Non-pigmented ciliary epithelial cell (primary cell): Measurements from ENCODE around the gene PALLD.
A peak's percentile ranks its signal among the peaks of the same experiment; 100 is the strongest.

Experiments used
- DNase-seq: peaks from one replicate; pipeline ENCODE4 v3.0.0-alpha.2; 2010; ENCODE audit warnings: low read depth

Gene PALLD

DNA sequence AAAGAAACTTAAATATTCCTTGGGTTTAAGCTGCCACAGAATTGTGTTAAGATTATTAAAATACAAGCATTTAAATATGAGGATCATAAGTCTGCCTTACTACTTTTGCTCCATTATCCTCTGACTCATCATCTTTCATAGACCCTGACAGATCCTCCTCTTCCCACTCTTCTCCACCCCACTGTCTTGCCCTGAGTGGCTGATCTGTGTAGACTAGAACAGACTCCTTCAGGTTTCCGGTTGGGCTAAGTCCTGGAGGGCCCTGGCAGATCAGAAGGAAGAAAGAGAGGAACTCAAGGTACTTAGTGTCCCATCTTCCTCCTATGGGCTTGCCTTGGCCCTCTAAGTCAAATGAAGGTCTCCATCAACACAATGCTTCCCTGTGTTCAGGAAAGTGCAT, 30.7 kb downstream of the PALLD start:
- DNase-seq = no peak

DNA sequence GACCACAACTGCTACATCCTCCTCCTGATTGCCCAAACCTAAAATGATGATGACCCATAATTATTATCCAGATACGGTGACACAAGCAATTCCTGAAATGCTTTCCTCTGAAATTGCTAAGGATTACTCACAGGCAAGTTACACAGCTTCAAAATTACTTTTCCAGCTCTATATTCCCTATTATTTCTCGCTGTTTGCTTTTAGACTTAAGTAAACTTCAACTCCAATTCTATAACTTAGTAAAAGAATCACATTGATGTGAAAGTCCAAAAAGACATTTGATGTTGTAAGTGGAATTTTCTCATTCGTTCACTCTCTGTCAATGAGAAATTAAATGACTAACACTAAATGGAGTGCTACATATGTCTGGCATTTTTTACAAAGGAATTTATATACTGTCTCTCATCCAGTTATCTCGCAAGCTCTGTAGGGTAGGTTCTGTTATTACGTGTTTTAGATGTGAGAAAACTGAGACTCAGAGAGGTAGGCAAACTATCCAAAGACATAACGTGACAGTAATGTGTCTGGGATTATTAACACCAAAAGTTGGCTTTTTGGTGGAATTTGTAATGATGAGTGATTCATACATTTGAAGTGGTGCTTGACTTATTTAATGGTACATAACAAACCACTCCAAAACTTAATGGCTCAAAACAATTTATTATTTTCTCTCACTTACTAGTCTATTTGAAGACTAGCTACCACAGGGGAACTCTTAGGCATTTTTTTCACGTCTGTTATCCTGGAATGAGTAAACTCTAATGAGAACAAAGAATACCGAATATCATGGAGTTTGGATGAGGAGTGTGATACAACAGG, 31.5 kb downstream of the PALLD start:
- DNase-seq = no peak

DNA sequence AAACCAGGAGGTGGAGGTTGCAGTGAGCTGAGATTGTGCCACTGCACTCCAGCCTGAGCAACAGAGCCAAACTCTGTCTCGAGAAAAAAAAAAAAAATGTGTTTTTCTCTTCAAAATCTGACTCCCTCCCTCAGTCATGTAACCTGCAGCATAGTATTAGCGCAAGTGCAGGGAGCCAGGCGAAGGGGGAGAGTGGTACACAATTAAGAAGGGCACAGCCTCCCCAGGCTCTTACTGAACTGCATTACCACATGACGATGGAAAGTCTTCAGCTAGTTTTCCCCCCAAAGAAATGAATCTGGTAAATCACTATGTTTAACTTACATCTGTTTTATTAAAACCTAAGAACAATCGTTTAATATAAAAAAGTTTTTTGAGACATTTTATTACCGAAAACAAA, 32.4 kb downstream of the PALLD start:
- no peak for DNase-seq

DNA sequence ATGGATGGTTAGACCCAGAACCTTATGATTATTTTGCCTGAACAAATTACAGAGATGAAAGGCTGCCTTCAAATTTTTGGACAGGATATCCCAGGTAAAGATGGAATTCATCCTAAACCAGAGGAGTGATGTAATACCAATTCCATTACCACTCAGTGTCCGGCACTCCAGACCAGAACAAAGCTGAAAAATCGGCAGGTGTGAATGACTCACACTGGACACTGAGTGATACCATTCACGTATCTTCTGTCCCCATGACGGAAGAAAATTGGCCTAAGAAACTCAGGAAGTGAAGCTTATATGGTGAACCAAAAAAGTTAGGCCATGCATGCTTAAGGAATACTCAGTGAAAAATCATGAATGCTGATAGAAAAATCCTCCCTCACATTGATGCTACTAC, 34.5 kb downstream of the PALLD start:
- DNase-seq = no peak

DNA sequence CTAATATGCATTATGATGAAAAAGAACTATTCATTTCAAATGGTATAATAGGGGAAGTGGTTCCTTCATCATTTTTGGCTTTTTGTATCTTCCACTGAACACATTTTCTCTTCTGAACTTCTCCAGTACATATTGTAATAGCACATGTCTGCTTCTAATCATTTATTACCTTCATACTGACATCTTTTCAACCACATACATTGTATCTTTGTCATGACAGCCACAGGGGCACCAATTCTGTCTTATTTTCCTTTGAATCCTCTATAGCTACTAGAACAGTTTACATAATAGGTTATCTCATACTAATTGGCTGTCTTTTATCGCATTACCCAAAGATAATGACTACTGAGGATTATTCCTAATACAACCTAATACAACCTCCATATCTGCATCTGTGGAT, 37.7 kb downstream of the PALLD start:
- no peak for DNase-seq

DNA sequence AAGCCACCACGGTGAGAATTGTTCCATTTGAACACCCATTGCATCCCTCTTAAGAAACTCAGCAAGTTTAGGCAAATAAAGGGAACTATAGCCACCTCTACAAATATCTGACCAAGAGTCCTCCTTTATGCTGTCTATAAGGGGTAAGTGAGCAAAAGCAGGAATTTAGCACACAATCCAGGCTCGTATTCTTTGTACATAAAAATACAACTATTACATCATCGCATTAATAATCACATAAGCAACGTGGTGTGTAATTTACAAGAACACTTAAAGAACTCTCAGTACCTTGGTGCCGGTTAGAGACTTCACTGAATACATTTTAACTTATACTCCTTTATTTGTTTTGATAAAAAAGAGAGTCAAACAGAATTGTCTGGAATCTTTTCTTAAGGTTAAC, 38.8 kb downstream of the PALLD start:
- DNase-seq = no peak

DNA sequence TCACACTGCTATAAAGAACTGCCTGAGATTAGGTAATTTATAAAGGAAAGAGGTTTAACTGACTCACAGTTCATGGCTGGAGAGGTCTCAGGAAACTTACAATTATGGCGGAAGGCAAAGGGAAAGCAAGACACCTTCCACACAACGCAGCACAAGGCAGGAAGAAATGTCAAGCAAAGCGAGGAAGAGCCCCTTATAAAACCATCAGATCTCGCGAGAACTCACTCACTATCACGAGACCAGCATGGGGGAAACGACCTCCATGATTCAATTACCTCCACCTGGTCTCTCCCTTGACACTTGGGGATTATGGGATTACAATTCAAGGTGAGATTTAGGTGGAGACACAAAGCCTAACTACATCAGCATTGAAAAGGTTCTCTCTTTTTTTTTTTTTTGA, 39.6 kb downstream of the PALLD start:
- no peak for DNase-seq

DNA sequence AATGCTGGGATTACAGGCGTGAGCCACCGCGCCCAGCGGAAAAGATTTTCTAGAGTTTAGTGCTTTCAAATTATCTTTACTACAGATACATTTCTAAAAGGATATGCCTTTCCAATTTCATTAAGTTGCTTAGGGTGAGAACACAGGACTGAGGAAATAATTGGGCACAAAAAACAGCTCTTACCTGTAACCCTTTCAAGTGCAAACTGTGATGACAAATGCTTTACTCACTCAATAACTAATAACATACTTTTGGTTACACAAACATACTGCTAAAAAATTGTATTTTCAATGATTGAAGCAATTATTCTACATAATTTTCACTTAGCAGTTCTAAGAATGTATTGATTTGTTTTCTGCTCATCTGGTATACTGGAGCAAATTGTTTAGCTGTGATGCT, 40.2 kb downstream of the PALLD start:
- DNase-seq = no peak

DNA sequence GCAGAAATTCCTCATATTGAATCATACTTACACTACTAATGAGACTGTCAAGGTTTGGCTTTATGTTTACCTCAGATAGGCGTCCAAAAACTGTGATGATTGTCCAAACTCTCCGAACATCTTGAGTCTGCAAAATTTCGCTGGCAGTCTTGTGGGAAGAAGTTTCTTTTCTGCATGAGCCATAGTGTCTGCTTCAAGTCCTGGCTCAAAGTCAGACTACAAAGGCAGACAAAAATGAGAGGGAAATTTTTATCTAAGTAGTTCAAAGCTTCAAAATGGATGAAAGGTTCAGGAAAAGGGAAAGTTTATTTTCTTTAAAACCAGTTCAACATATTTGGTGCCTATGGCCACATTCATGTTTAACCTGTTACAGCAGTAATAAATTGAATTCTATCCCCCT, 40.7 kb downstream of the PALLD start:
- no peak for DNase-seq

DNA sequence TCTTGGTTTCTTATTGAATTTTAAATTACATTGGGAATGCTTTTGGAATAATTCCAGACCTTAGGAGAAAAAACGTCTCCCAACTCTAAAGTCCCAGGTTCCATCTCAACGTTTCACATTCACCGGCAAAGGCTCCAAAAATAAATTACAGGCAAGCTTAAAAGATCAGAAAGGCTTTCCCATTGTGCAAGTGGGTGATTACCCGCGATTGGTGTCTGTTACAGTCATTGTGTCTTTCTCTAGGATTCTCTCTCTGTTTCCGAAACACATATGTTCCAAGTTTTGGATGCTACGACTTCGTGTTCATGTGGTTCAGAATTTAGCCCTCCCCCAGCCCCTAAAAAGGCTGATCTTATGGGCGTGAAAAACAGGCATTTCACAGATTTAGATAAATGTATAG, 41.8 kb downstream of the PALLD start:
- no peak for DNase-seq

DNA sequence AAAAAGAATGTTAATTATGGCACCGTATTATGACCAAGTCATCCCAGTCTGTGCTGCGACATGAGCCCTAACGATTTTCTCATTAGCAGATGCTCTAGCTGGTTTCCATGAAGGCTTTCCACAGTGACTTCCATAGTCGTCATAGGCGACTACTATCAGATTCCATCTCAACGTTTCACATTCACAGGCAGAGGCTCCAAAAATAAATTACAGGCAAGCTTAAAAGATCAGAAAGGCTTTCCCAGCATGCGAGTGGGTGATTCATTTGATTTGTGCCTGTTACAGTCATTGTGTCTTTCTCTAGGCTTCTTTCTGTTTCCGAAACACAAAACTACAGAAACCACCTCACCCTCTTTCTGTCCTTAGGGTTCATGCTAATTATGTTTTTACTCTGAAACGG, 43.2 kb downstream of the PALLD start:
- DNase-seq = peak; percentile 76

DNA sequence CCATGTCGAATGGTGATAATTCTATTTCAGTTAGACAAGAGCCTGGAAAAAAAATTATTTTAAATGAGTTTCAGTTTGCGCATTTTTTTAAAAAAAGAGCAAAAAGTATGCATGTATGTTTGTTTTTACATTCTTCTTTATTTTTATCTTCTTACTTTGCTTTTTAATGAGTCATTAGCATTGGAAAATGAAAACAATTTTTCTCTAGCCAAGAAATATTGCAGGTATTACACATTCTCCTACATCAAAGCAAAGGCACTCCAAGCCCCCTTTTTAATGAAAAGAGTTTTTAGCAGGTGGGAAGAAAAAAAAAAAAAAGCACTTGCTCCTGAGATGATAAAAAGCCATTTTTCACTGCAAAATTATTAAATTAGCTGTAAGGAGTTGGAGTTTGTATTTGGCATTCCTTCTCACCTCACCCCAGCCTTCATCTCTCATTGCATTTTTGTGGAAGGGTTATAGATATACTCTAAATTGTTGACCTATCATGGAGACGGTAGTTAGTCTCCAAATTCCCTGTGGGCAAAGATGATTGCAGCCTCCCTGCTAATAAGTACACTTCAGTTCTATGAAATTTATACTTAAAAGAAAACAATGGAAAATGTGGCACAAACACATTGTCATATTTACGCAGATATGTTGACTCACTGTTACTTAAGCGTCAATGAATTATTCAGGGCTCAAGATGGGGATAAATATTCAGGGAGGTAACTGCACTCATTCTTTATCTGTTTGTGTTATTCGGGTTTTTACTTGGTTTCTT, 43.8 kb downstream of the PALLD start:
- DNase-seq = no peak

DNA sequence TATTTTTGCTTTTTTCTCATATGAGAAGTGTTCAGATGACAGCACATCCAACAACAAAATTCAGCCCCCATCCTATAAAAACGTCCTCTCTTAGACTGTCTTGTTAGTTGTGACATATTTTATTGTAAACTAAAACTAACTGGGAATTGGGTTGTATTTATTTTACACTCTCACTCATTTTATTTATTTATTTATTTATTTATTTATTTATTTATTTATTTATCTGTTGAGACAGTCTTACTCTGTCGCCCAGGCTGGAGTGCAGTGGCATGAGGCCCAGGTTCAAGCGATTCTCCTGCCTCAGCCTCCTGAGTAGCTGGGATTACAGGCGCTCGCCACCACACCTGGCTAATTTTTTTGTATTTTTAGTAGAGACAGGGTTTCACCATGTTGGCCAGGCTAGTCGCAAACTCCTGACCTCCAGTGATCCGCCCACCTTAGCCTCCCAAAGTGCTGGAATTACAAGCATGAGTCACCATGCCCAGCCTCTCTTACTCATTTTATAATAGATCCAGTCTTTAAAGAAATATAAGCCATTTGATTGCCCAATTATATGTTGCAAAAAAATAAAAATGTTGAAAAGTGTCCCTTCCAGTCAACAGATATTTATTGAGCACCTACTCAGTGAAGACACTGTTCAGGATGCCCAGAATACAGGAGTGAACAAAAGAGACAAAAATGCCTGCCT, 44.6 kb downstream of the PALLD start:
- DNase-seq = no peak

DNA sequence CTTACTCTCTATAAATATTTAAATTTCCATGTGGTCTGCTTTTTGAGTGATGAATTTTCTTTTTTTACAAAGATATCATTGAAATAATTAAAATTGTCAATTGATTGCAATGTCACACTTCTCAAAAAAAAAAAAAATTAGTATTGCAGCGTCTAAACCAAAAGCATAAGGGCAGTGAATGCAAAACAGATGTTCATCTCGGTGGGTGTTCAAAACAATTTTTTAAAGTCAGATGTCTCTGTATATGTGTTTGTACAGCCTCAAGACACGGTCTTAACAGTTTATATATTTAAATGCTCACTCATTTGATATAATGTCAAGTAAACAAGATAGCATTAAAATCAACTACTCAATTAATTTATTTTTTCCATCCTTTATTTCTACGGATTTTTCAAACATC, 52.3 kb downstream of the PALLD start:
- no peak for DNase-seq

DNA sequence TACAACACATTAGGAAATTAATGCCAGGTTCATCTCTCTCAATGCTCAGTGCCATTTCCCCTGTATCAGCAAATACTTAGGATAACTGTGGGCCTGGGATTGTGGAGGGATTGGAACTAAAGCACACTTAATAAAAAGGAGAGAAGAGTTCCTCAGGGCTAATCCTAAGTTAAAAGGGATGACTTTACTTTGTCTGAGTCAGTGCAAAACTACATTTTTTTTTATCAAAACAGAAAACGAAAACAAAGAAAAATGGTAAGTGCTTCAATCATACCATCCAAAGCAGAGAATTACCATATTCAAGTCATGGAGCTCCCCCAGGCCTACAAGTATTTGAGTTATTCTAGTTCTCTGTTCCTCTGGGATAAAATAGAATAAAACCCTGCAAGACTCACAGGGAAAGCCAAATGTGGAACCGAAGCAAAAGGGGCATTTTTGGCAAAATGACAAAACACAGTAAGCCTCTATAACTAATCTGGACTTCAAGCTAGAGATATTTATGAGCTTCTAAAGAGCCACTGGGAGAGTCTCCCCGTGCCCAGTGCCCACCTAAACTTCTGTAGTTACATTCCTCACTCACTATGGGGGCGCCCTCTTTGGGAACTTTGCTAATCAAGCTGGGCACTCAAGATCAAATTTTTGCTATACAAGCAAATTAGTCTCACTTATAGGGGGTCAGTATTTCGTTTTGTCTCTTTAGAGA, 53.4 kb downstream of the PALLD start:
- no peak for DNase-seq

DNA sequence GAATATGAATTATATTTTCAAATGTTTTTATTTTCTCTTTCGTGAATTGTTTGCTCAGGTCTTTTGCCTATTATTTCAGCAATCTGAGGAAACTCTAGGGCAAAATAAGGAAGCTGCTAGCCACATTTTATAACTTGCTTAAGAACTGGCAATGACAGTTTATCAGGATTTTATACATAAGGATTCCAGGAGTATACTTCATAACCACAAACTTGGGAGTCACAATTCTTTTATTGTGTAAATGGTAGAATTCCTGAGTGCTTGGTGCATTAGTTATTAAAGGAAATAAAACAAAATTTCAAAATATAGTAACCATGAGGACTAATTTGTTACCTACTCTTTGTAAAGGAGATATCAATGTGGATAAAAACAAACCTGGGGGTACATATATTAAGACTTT, 54.4 kb downstream of the PALLD start:
- no peak for DNase-seq

DNA sequence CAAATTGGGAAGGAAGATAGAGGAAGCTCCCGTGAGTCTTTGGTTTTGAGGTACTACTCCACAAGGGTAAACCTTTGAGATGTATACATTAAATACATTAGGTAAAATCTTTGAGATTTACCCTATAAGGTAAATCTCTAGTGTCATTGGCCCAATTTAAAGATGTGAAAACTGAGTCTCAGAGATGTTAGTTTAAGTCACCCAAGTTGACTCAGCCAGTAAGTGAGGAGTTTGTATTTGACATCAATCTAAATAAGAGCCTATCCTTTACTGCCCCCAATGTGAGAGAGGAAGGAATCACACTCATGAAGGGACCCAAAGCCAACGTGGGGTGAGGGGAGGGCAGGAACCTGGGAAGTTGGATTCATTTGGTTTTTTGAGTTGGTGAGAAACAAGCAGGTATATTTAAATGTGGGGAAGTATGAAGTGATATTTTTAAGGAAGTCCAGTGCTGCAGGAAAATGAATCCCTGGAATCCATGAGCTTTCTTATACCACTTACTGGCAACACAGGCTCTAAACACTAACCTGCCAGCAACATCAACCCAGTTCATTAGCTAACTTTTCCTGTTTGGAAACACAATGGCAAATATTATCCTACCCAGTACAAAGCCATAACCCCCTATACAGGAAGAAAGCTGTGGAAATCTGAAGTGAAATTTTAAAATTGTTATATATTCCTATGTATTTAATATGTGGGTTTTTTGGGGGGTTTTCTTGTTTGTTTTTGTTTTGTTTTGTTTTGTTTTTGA, 55.3 kb downstream of the PALLD start:
- DNase-seq = no peak

DNA sequence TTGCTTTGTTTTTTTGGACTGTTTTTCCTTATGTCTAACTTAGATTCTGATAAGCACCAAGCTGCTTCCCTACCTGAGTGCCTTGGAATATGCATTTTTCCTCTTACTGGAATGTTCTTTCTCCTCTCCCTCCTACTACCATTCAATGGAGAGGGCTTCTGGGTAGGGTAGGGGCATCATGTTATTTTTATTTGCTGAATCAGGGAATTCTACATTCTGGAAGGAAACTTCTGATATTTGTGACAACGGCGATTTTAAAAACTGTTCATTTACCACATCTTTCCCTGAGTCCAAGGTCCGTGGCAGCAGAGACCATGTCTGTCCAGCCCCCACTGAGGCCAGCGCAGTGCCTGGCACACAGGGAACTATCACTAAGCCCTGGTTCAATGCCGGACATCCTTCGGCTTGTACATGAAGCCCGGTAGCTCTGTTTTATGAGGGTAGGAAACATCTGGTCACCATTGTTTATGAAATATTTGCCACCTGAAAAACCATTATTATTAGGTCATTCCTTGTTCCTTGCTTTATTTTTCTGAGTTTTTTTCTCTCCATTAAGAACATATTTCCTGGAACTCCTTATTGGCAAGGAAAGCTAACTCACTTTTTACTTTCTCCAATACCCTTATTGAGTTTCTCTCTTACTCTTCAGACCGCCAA, 57.0 kb downstream of the PALLD start:
- no peak for DNase-seq

DNA sequence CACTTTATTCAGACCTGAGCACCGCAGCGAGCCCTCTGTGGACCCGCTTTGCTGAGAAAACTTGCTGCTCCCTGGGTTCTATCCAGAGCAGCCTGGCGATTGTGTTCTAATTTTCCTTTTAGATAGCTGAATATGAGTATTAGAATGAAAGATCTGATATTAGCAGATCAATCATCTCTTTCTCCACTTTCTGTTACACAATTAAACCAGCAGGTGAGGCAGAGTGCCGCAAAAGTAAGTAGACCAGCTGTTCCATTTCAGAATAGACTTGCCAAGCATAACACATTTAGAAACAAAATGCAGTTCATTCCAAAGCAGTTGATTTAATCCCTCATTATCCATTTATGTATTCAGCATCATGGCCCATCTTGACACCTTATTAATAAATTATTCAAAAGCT, 58.6 kb downstream of the PALLD start:
- no peak for DNase-seq

DNA sequence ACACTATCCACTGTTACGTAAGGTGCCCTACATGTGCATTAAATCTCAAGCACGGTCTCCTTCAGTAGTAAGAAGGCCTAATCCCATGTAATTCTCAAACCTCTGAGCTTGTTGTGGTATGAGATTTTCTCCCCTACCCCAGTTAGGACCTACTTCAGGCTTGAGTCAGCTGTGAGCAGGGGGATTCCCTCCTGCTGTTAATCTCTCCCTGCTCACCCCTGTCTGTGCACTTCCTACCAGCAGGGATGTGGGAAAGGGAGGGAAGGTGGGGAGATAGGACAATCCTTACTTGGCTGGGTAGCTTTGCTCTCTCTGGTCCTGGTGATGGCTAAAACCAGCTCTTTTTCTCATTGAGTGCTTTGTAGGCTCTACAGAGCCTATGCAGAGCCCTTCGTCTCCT, 60.8 kb downstream of the PALLD start:
- DNase-seq = no peak

DNA sequence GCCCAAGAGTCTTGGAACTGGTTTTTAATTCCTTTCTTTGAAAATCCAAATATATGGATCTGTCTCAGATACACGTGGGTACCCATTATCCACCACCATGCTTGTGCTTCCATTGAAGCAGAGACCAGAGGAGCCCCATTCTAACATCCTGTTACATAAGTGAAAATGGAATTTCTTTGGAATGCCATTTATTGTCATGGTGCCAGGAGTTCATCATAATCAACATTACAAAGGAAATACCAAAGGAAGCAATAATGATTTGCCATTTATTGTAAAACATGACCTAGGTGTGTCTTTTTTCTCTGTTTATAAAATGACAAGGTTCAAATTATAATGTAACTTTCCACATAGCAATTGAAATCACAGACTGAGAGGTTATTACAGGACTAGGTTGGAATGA, 61.7 kb downstream of the PALLD start:
- no peak for DNase-seq
